K562 (cell line): ENCODE measurements around the gene VENTX. TPM values are rescaled to one million over a fixed set of nuclear protein-coding genes. Genes with fewer than 3 reads are reported as not detected.
"Not testable (repeated sequence)": the region's sequence is repeated elsewhere in the genome, so short reads cannot be mapped to it uniquely, and the experiment has no call there.

ENCODE experiments used
- ATAC-seq: fragments of 200-7000 bp; cut with Tn5 transposase; 3 replicates; pipeline ENCODE4 v1.9.1; 2020; ENCODE audit warnings: moderate library complexity
- BruUV-seq: library from RNA; stranded (reverse); fragments of 400-500 nt; replicated peaks from 2 replicates; lab custom pipeline; 2021; lab: Mats Ljungman, UMichigan
- CTCF ChIA-PET: fragments of 300-600 bp; formaldehyde crosslinking; extraction: SDS; loops from one replicate; lab custom pipeline; 2021; ENCODE audit warnings: low intra/inter-chr PET ratio; lab: Yijun Ruan, JAX
- POLR2A ChIA-PET: fragments of 300-600, 350-650 bp; sonication (Branson Sonifier 250); formaldehyde crosslinking; extraction: SDS; loops from one replicate; lab custom pipeline; 2021; ENCODE audit warnings: antibody characterized with exemption, inconsistent platforms; lab: Yijun Ruan, JAX
- DNase-seq, 4 experiments: peaks; one replicate each; pipeline versions ENCODE4 v3.0.0 to v3.0.0-alpha.2; 2011 to 2018; ENCODE audit warnings: low spot score in 3 of 4, mixed read lengths in 3 of 4; ENCODE audit errors: extremely low read depth in 1 of 4
- FAIRE-seq: peaks from 2 replicates; lab custom pipeline; 2011; peaks lifted over from hg19 to GRCh38; lab: Jason Lieb, UNC
- H2AFZ ChIP-seq: 2 replicates; pipeline ENCODE4 v1.6.0; 2011; ENCODE audit warnings: low read depth, low read length, control low read depth, inconsistent platforms
- H3K27ac ChIP-seq: fragments of 200-600 bp; 3 replicates; pipeline ENCODE4 v1.8.0; 2011; ENCODE audit warnings: low read depth, mild to moderate bottlenecking, control low read depth, inconsistent platforms, low read length, moderate library complexity, mixed read lengths; ENCODE audit errors: extremely low read depth
- H3K27me3 ChIP-seq, 2 experiments: fragments of 300-600 bp in 1 of 2; 2 replicates in 1 of 2; 3 replicates in 1 of 2; pipeline versions ENCODE4 v1.6.0 to v1.8.0; 2011; ENCODE audit warnings: inconsistent platforms in 2 of 2, low read length in 2 of 2, mild to moderate bottlenecking in 1 of 2, mixed read lengths in 1 of 2, moderate library complexity in 1 of 2; ENCODE audit not compliant: control insufficient read depth in 2 of 2, insufficient read depth in 2 of 2
- H3K36me3 ChIP-seq: fragments of 300-600 bp; 3 replicates; pipeline ENCODE4 v1.8.0; 2011; ENCODE audit warnings: mild to moderate bottlenecking, low read length, inconsistent platforms; ENCODE audit not compliant: control insufficient read depth, insufficient read depth
- H3K4me1 ChIP-seq, 2 experiments: fragments of 200-600 bp in 1 of 2; replicated peaks in 1 of 2; 2 replicates in 1 of 2; 3 replicates in 1 of 2; pipeline versions ENCODE4 v1.5.1 to v1.8.0; 2011; ENCODE audit warnings: inconsistent platforms in 2 of 2, low read length in 2 of 2, mild to moderate bottlenecking in 1 of 2, mixed read lengths in 1 of 2, moderate library complexity in 1 of 2; ENCODE audit not compliant: control insufficient read depth in 2 of 2, insufficient read depth in 2 of 2
- H3K4me2 ChIP-seq: 2 replicates; pipeline ENCODE4 v1.6.1; 2011; ENCODE audit warnings: low read length, control low read depth, inconsistent platforms, mixed read lengths; ENCODE audit not compliant: insufficient read depth
- H3K4me3 ChIP-seq: fragments of 200-600 bp; sonication (generic), shearing (Covaris generic); 2 replicates; pipeline ENCODE4 v1.5.1; 2016; ENCODE audit warnings: control low read depth, inconsistent platforms
- H3K79me2 ChIP-seq: fragments of 200-600 bp; 3 replicates; pipeline ENCODE4 v1.8.0; 2011; ENCODE audit warnings: low read length, inconsistent platforms; ENCODE audit not compliant: control insufficient read depth, insufficient read depth
- H3K9ac ChIP-seq, 2 experiments: 2 replicates each; pipeline versions ENCODE4 v1.6.0 to v1.6.1; 2011; ENCODE audit warnings: low read depth in 2 of 2, low read length in 2 of 2, control low read depth in 1 of 2, inconsistent platforms in 1 of 2, mild to moderate bottlenecking in 1 of 2, mixed read lengths in 1 of 2; ENCODE audit not compliant: insufficient read depth in 1 of 2
- H3K9me1 ChIP-seq: one replicate; pipeline ENCODE4 v1.6.0; 2011; ENCODE audit warnings: inconsistent platforms, mild to moderate bottlenecking, low read length, moderate library complexity; ENCODE audit not compliant: control insufficient read depth, insufficient read depth
- H3K9me3 ChIP-seq: replicated peaks from 2 replicates; pipeline ENCODE4 v1.5.1; 2011; ENCODE audit warnings: low read depth, low read length, inconsistent platforms; ENCODE audit not compliant: control insufficient read depth, insufficient read depth
- H4K20me1 ChIP-seq: replicated peaks from 2 replicates; pipeline ENCODE4 v1.6.1; 2011; ENCODE audit warnings: low read length, inconsistent platforms, mixed read lengths; ENCODE audit not compliant: control insufficient read depth, insufficient read depth
- ARID1B ChIP-seq: fragments of 450-650 bp; IDR thresholded peaks from 2 replicates; pipeline ENCODE4 v1.6.1; 2016; ENCODE audit warnings: antibody characterized with exemption, mild to moderate bottlenecking, inconsistent platforms
- BRD9 ChIP-seq: fragments of 450-650 bp; IDR thresholded peaks from 2 replicates; pipeline ENCODE4 v1.6.1; 2018; ENCODE audit warnings: low read depth; ENCODE audit not compliant: partially characterized antibody
- CREBBP ChIP-seq: IDR thresholded peaks from one replicate; pipeline ENCODE4 v1.6.1; 2012; ENCODE audit warnings: low read depth, mild to moderate bottlenecking, control low read depth, inconsistent platforms, low read length
- GABPA ChIP-seq: fragments of 200-800 bp; sonication (Bioruptor generic); conservative IDR thresholded peaks from 2 replicates; pipeline ENCODE4 v1.6.1; 2016; ENCODE audit warnings: low read depth, missing genetic modification characterization, missing compliant biosample characterization
- GATA2 ChIP-seq: sonication (generic); formaldehyde crosslinking; IDR thresholded peaks from 2 replicates; pipeline ENCODE4 v1.4.0; 2020; ENCODE audit warnings: mild to moderate bottlenecking, missing genetic modification reagents
- POLR2H ChIP-seq: IDR thresholded peaks from 2 replicates; pipeline ENCODE4 v1.6.1; 2016; ENCODE audit warnings: missing genetic modification characterization, low read depth, mild to moderate bottlenecking, control low read depth, missing compliant biosample characterization, moderate library complexity
- ZFP36 ChIP-seq: fragments of 150-350 bp; IDR thresholded peaks from 2 replicates; pipeline ENCODE4 v1.6.1; 2018; ENCODE audit warnings: low read length, low read depth; ENCODE audit not compliant: partially characterized antibody
- ZNF551 ChIP-seq: fragments of 250-450 bp; sonication (Bioruptor Pico); IDR thresholded peaks from 2 replicates; pipeline ENCODE4 v1.5.0; 2021; ENCODE audit warnings: mild to moderate bottlenecking, moderate library complexity
- ZNF639 ChIP-seq, 2 experiments: fragments of 200-800 bp in 1 of 2; sonication (Bioruptor generic) in 1 of 2; sonication (generic) in 1 of 2; formaldehyde crosslinking in 1 of 2; IDR thresholded peaks in 1 of 2; conservative IDR thresholded peaks in 1 of 2; 2 replicates each; pipeline versions ENCODE4 v1.5.0 to v1.6.1; 2016 to 2020; ENCODE audit warnings: missing compliant biosample characterization in 1 of 2, missing genetic modification characterization in 1 of 2, missing genetic modification reagents in 1 of 2
- WGBS: fragments of 100-300 bp; shearing (Covaris generic); methylation state at CpG from one replicate; pipeline ENCODE4 v1.1.6; 2016; ENCODE audit warnings: low coverage, mixed read lengths; ENCODE audit not compliant: insufficient coverage; ENCODE audit errors: missing lambda C conversion rate; 5-methylcytosine and 5-hydroxymethylcytosine counted together
- in situ Hi-C: fragments of 300-500 bp; cut with MboI; formaldehyde crosslinking; loops from 4 replicates; pipeline ENCODE4 v1.15.0; 2018; ENCODE audit warnings: inconsistent platforms, mixed read lengths
- intact Hi-C: fragments of 100-400 bp; cut with micrococcal nuclease; formaldehyde crosslinking; loops from 2 replicates; pipeline ENCODE4 v1.14.2; 2022
- polyA plus RNA-seq, 8 experiments: library from polyadenylated mRNA; depleted of rRNA in 4 of 8; stranded (reverse) in 5 of 8; unstranded in 3 of 8; fragments of >200 nt; fragmentation: Nextera tagmentation in 2 of 8; fragmentation: Illumina TruSeq in 1 of 8; extraction: Ambion mirVana in 2 of 8; extraction: Trizol in 1 of 8; gene quantifications; 2 replicates each; pipeline versions ENCODE4 v1.2.1 to v1.2.3, GENCODE V29; 2011 to 2014; ENCODE audit warnings: inconsistent platforms in 1 of 8, missing spikeins in 1 of 8
- total RNA-seq, 7 experiments: library from RNA; depleted of rRNA in 6 of 7; stranded (reverse); fragments of >200 nt in 6 of 7; fragmentation: Illumina TruSeq in 2 of 7; extraction: Trizol in 2 of 7; gene quantifications; 2 replicates each; pipeline versions ENCODE4 v1.2.1 to v1.2.3, GENCODE V29; 2011 to 2021; ENCODE audit warnings: low replicate concordance in 1 of 7
- TF ChIP-seq, protein P1 (sequence below): fragments of 450-650 bp; IDR thresholded peaks from one replicate; pipeline ENCODE4 v1.6.1; 2018; ENCODE audit warnings: mild to moderate bottlenecking, moderate library complexity; ENCODE audit not compliant: partially characterized antibody
- TF ChIP-seq, protein P2 (sequence below), 3 experiments: fragments of 200-800 bp in 1 of 3; sonication (Bioruptor generic) in 1 of 3; sonication (generic) in 1 of 3; formaldehyde crosslinking in 1 of 3; IDR thresholded peaks; 2 replicates each; pipeline versions ENCODE4 v1.6.1 to v1.8.0; 2016 to 2022; ENCODE audit warnings: mild to moderate bottlenecking in 2 of 3, missing compliant biosample characterization in 2 of 3, missing genetic modification characterization in 2 of 3, missing genetic modification reagents in 1 of 3

The VENTX gene
- total and polyA plus RNA-seq, 9 of the 15 experiments (the other 6 are each of a cell fraction or from before 2014, with no cell fraction given) = 0.07 to 0.70 (median 0.20) TPM; not detected in 1

- no peak overlapping the region for H3K27ac ChIP-seq
- H3K79me2 ChIP-seq = no peaks in the 10 kb centered on the region
- H3K4me3 ChIP-seq = no peak overlapping the region
- CTCF ChIA-PET = no interaction called here
- 28% methylated on average over 8 of the region's 9 CpGs for WGBS
- no peak overlapping the region for H3K9ac ChIP-seq
- peaks cover 2 to 80% of the 10 kb centered on the region in 2 experiments; a peak in 3 of 5 replicates for H3K4me1 ChIP-seq
- no peak for DNase-seq
- H3K36me3 ChIP-seq = no peaks in the 10 kb centered on the region
- H3K27me3 ChIP-seq = no peaks in the 10 kb centered on the region
- intact Hi-C loops (no loop called here), in situ Hi-C loops (no loop called here)
- H4K20me1 ChIP-seq = no peaks in the 10 kb centered on the region
- no peak overlapping the region for H3K4me2 ChIP-seq
- ATAC-seq = no peak
- FAIRE-seq = no peak
- POLR2A ChIA-PET = interaction anchor here (1.0 kb wide), 1 partner anchor 15 kb away, joined by 3 read pairs; no protein-coding TSS in a partner anchor
- no TSS peak for BruUV-seq
- no peak overlapping the region for H2AFZ ChIP-seq
- H3K9me3 ChIP-seq = no peaks in the 10 kb centered on the region
- H3K9me1 ChIP-seq = no peaks in the 10 kb centered on the region
- TF ChIP-seq CREBBP = no peak
- TF ChIP-seq ARID1B = no peak
- no peak for TF ChIP-seq GATA2 (CRISPR knock-in tag)
- TF ChIP-seq ZNF551 (CRISPR knock-in tag) = no peak
- no peak for TF ChIP-seq ZNF639 (CRISPR knock-in tag; conservative IDR thresholded peaks at IDR 0.05 in 1 of 2, IDR thresholded peaks at IDR 0.05 in 1 of 2)
- no peak for TF ChIP-seq GABPA (tag)
- TF ChIP-seq, protein P1, sequence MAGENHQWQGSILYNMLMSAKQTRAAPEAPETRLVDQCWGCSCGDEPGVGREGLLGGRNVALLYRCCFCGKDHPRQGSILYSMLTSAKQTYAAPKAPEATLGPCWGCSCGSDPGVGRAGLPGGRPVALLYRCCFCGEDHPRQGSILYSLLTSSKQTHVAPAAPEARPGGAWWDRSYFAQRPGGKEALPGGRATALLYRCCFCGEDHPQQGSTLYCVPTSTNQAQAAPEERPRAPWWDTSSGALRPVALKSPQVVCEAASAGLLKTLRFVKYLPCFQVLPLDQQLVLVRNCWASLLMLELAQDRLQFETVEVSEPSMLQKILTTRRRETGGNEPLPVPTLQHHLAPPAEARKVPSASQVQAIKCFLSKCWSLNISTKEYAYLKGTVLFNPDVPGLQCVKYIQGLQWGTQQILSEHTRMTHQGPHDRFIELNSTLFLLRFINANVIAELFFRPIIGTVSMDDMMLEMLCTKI = no peak
- no peak for TF ChIP-seq ZFP36
- no peak for TF ChIP-seq BRD9
- TF ChIP-seq POLR2H (tag) = no peak
- TF ChIP-seq, protein P2, sequence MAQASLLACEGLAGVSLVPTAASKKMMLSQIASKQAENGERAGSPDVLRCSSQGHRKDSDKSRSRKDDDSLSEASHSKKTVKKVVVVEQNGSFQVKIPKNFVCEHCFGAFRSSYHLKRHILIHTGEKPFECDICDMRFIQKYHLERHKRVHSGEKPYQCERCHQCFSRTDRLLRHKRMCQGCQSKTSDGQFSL (CRISPR knock-in tag; IDR thresholded peaks at IDR 0.05) = no peak
- TF ChIP-seq, protein P2 (tag; IDR thresholded peaks at IDR 0.05) = no peak
- TF ChIP-seq, all 486 proteins: peak for 0
These were observed 26.8 kb downstream of the VENTX start for GRCh38 chr10:133264461-133264860.

GRCh38 chr10:133265052-133265451 lies 27.4 kb downstream of the VENTX start:
- H2AFZ ChIP-seq, H3K79me2 ChIP-seq, CTCF ChIA-PET, BruUV-seq, in situ Hi-C loops, ATAC-seq, H3K9me3 ChIP-seq, H3K4me2 ChIP-seq, FAIRE-seq, POLR2A ChIA-PET, H4K20me1 ChIP-seq, H3K27me3 ChIP-seq, DNase-seq, H3K4me3 ChIP-seq, H3K9me1 ChIP-seq, intact Hi-C loops, H3K9ac ChIP-seq, H3K27ac ChIP-seq, H3K36me3 ChIP-seq: not testable (repeated sequence)
- 47% methylated on average over 5 of the region's 10 CpGs for WGBS
- peaks cover 2 to 78% of the 10 kb centered on the region in 2 experiments; a peak in 3 of 5 replicates for H3K4me1 ChIP-seq
